Measurements from ENCODE around the gene DERA. TPM values are rescaled to one million over a fixed set of nuclear protein-coding genes. Genes with fewer than 3 reads are reported as not detected.
"Not testable (repeated sequence)": the region's sequence is repeated elsewhere in the genome, so short reads cannot be mapped to it uniquely, and the experiment has no call there.

DERA gene
- polyA plus RNA-seq, 3 donors: 16.2 to 84.2 (median 83.6) TPM

DNA sequence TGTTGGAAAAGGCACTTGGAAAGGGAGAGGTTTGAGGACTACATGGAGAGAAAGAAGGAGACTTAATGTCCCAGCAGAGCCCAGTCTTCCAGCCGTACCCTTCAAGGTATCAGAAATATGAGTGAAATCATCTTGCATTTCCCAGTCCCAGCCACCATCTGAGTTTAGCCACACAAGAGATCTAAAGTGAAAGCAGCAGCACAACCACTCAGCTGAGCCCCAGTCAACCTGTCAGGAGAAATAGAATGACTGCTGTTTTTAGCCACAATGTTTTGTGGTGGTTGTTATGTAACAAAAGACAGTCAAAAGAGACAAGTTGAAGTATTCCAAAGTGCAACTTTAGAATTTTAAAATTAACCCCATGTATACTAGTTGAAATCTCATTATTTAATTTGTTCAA lies 28.0 kb downstream of the DERA start:
- WGBS (ENCODE audit: insufficient coverage): no CpG with 5 or more reads among the region's 1 CpG
- Histone ChIP-seq H3K79me2 (ENCODE audit: insufficient read depth, low read length) (peaks cover 31% of the 10 kb centered on the region), H3K27ac (ENCODE audit: low read depth in 1 of 2, low read length in 2 of 2) (no peak overlapping the region), H4K20me1 (ENCODE audit: insufficient read depth, low read length) (no peaks in the 10 kb centered on the region), H3K4me2 (replicated peaks; ENCODE audit: extremely low read depth, low read length, poor library complexity, severe bottlenecking) (no peak overlapping the region), H3K27me3 (ENCODE audit: control insufficient read depth in 2 of 2, insufficient read depth in 2 of 2, low read length in 2 of 2) (no peaks in the 10 kb centered on the region), H3K4me1 (ENCODE audit: control insufficient read depth in 1 of 2, insufficient read depth in 2 of 2, low read length in 2 of 2) (no peaks in the 10 kb centered on the region), H3K9me3 (replicated peaks in 1 of 2; ENCODE audit: control insufficient read depth in 1 of 2, insufficient read depth in 1 of 2, low read length in 2 of 2) (peaks cover 0 to 19% of the 10 kb centered on the region in 2 donors), H3K9ac (ENCODE audit: insufficient read depth, low read length, poor library complexity, severe bottlenecking) (no peak overlapping the region), H3K36me3 (replicated peaks in 1 of 2; ENCODE audit: control insufficient read depth in 1 of 2, insufficient read depth in 2 of 2, low read length in 2 of 2) (no peaks in the 10 kb centered on the region), H3K4me3 (replicated peaks in 1 of 3; ENCODE audit: low read depth in 2 of 3, low read length in 3 of 3) (no peak overlapping the region), H2AFZ (ENCODE audit: insufficient read depth, low read depth, low read length, poor library complexity, severe bottlenecking) (no peak overlapping the region)
- intact Hi-C loops (cut with micrococcal nuclease): no loop called here
- peaks cover 16 to 17% of the 10 kb centered on the region in 2 donors for H3K36me3 Mint-ChIP-seq
- no peaks in the 10 kb centered on the region for H3K27me3 Mint-ChIP-seq (ENCODE audit: low read depth in 3 of 3)
- H3K9me3 Mint-ChIP-seq: peaks cover 5 to 21% (median 11%) of the 10 kb centered on the region in 7 donors
- no peak for DNase-seq
- TF ChIP-seq, protein P1, sequence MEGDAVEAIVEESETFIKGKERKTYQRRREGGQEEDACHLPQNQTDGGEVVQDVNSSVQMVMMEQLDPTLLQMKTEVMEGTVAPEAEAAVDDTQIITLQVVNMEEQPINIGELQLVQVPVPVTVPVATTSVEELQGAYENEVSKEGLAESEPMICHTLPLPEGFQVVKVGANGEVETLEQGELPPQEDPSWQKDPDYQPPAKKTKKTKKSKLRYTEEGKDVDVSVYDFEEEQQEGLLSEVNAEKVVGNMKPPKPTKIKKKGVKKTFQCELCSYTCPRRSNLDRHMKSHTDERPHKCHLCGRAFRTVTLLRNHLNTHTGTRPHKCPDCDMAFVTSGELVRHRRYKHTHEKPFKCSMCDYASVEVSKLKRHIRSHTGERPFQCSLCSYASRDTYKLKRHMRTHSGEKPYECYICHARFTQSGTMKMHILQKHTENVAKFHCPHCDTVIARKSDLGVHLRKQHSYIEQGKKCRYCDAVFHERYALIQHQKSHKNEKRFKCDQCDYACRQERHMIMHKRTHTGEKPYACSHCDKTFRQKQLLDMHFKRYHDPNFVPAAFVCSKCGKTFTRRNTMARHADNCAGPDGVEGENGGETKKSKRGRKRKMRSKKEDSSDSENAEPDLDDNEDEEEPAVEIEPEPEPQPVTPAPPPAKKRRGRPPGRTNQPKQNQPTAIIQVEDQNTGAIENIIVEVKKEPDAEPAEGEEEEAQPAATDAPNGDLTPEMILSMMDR (IDR thresholded peaks at IDR 0.05): no peak
- no peak overlapping the region for H3K27ac Mint-ChIP-seq
- no peak overlapping the region for H3K4me3 Mint-ChIP-seq
- H3K4me1 Mint-ChIP-seq: peaks cover 4% of the 10 kb centered on the region

DNA sequence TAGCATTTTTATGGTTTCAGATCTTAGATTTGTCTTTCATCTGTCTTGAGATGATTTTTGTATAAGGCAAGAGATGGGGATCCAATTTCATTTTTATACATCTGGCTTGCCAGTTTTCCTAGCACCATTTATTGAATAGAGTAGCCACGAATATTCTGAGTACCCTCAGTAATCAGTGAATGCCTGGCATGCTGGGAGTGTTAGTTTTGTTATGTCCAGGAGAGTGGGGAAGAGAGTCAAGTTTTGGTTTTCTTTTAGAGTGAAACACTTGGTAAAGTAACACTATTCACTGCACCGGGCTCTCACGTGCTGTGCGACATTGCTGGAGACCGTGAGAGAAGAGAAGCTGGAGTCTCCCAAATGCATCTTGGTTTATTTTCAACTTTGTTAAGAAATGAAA lies 31.3 kb downstream of the DERA start:
- Mint-ChIP-seq H3K27ac (no peak overlapping the region), H3K36me3 (peaks cover 14 to 18% of the 10 kb centered on the region in 2 donors), H3K27me3 (ENCODE audit: low read depth in 3 of 3) (no peaks in the 10 kb centered on the region), H3K4me1 (peaks cover 2% of the 10 kb centered on the region), H3K4me3 (no peak overlapping the region), H3K9me3 (peaks cover 15 to 38% (median 21%) of the 10 kb centered on the region in 7 donors)
- TF ChIP-seq, protein P1 (IDR thresholded peaks at IDR 0.05): no peak
- H2AFZ ChIP-seq (ENCODE audit: insufficient read depth, low read depth, low read length, poor library complexity, severe bottlenecking): no peak overlapping the region
- H3K36me3 ChIP-seq (replicated peaks in 1 of 2; ENCODE audit: control insufficient read depth in 1 of 2, insufficient read depth in 2 of 2, low read length in 2 of 2): no peaks in the 10 kb centered on the region
- H3K4me1 ChIP-seq (ENCODE audit: control insufficient read depth in 1 of 2, insufficient read depth in 2 of 2, low read length in 2 of 2): no peaks in the 10 kb centered on the region
- no peak overlapping the region for H3K9ac ChIP-seq (ENCODE audit: insufficient read depth, low read length, poor library complexity, severe bottlenecking)
- no peak overlapping the region for H3K4me2 ChIP-seq (replicated peaks; ENCODE audit: extremely low read depth, low read length, poor library complexity, severe bottlenecking)
- H4K20me1 ChIP-seq (ENCODE audit: insufficient read depth, low read length): no peaks in the 10 kb centered on the region
- intact Hi-C loops (cut with micrococcal nuclease): no loop called here
- no peak overlapping the region for H3K27ac ChIP-seq (ENCODE audit: low read depth in 1 of 2, low read length in 2 of 2)
- H3K27me3 ChIP-seq (ENCODE audit: control insufficient read depth in 2 of 2, insufficient read depth in 2 of 2, low read length in 2 of 2): no peaks in the 10 kb centered on the region
- no peak overlapping the region for H3K4me3 ChIP-seq (replicated peaks in 1 of 3; ENCODE audit: low read depth in 2 of 3, low read length in 3 of 3)
- peaks cover 0 to 16% of the 10 kb centered on the region in 2 donors for H3K9me3 ChIP-seq (replicated peaks in 1 of 2; ENCODE audit: control insufficient read depth in 1 of 2, insufficient read depth in 1 of 2, low read length in 2 of 2)
- WGBS (ENCODE audit: insufficient coverage): 100% methylated on average over 4 of the region's 5 CpGs
- no peak for DNase-seq
- H3K79me2 ChIP-seq (ENCODE audit: insufficient read depth, low read length): peaks cover 15% of the 10 kb centered on the region

DNA sequence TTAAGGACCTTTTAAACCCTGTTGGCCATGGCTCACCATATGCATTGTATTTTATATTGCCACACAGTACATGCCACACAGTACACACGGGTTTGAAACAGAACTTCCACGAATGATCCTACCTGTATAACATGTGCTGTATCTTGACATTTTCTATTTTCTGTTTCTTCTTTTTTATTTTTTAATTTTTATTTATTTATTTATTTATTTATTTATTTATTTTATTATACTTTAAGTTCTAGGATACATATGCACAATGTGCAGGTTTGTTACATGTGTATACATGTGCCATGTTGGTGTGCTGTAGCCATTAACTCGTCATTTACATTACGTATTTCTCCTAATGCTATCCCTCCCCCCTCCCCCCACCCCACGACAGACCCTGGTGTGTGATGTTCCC lies 32.4 kb downstream of the DERA start:
- Histone ChIP-seq H3K9me3 (replicated peaks in 1 of 2; ENCODE audit: control insufficient read depth in 1 of 2, insufficient read depth in 1 of 2, low read length in 2 of 2) (peaks cover 0 to 17% of the 10 kb centered on the region in 2 donors), H3K79me2 (ENCODE audit: insufficient read depth, low read length) (peaks cover 15% of the 10 kb centered on the region)
- Mint-ChIP-seq H3K36me3 (peaks cover 18 to 25% of the 10 kb centered on the region in 2 donors), H3K9me3 (peaks cover 16 to 41% (median 29%) of the 10 kb centered on the region in 7 donors)
- H3K4me2 ChIP-seq (replicated peaks; ENCODE audit: extremely low read depth, low read length, poor library complexity, severe bottlenecking); H3K27me3 Mint-ChIP-seq (ENCODE audit: low read depth in 3 of 3); DNase-seq; H3K27ac Mint-ChIP-seq; H3K4me3 Mint-ChIP-seq; H3K9ac ChIP-seq (ENCODE audit: insufficient read depth, low read length, poor library complexity, severe bottlenecking); intact Hi-C loops (cut with micrococcal nuclease); H3K4me1 ChIP-seq (ENCODE audit: control insufficient read depth in 1 of 2, insufficient read depth in 2 of 2, low read length in 2 of 2); H3K27me3 ChIP-seq (ENCODE audit: control insufficient read depth in 2 of 2, insufficient read depth in 2 of 2, low read length in 2 of 2); H3K4me3 ChIP-seq (replicated peaks in 1 of 3; ENCODE audit: low read depth in 2 of 3, low read length in 3 of 3); H2AFZ ChIP-seq (ENCODE audit: insufficient read depth, low read depth, low read length, poor library complexity, severe bottlenecking); H3K27ac ChIP-seq (ENCODE audit: low read depth in 1 of 2, low read length in 2 of 2); H3K36me3 ChIP-seq (replicated peaks in 1 of 2; ENCODE audit: control insufficient read depth in 1 of 2, insufficient read depth in 2 of 2, low read length in 2 of 2); H3K4me1 Mint-ChIP-seq; H4K20me1 ChIP-seq (ENCODE audit: insufficient read depth, low read length): not testable (repeated sequence)
- no CpG with 5 or more reads among the region's 5 CpGs for WGBS (ENCODE audit: insufficient coverage)

Data from CD14-positive monocyte (primary cell).